WTC11 (cell line): Measurements from ENCODE around the gene OTOS.

ENCODE experiments used
- SP1 ChIP-seq: sonication (generic); formaldehyde crosslinking; conservative IDR thresholded peaks from 2 replicates; pipeline ENCODE4 v1.8.1; 2022; ENCODE audit warnings: missing genetic modification reagents
- ZNF263 ChIP-seq: sonication (generic); formaldehyde crosslinking; IDR thresholded peaks from 2 replicates; pipeline ENCODE4 v1.8.1; 2022; ENCODE audit warnings: low read depth, mild to moderate bottlenecking, moderate library complexity, missing genetic modification reagents
- TF ChIP-seq, protein P1 (sequence below): fragments of 200-600 bp; IDR thresholded peaks from 2 replicates; pipeline ENCODE4 v1.8.0; 2022; ENCODE audit warnings: antibody characterized with exemption
- TF ChIP-seq, protein P2 (sequence below): sonication (generic); formaldehyde crosslinking; conservative IDR thresholded peaks from 2 replicates; pipeline ENCODE4 v1.8.1; 2023; ENCODE audit warnings: mild to moderate bottlenecking, low read depth, missing genetic modification reagents, moderate library complexity

DNA sequence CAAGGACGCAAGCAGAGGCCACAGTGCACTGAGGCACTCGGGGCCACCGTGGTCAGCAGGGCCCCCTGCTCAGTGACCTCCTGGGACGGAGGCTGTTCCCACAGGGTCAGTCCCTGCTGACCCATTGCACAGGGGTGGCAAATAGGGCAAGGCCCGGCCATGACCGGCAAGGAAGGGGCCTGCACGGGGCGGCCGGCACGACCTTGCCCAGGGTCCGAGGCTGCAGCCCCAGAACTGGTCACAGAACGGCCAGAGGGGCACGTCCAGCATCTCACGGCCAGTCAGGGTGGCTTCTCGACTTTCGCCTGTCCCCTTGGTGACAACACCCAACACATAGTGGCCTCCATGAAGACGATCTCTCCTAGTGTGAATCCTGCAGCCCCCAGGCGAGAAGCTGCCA is 27.6 kb upstream of the OTOS start:
- TF ChIP-seq, protein P1, sequence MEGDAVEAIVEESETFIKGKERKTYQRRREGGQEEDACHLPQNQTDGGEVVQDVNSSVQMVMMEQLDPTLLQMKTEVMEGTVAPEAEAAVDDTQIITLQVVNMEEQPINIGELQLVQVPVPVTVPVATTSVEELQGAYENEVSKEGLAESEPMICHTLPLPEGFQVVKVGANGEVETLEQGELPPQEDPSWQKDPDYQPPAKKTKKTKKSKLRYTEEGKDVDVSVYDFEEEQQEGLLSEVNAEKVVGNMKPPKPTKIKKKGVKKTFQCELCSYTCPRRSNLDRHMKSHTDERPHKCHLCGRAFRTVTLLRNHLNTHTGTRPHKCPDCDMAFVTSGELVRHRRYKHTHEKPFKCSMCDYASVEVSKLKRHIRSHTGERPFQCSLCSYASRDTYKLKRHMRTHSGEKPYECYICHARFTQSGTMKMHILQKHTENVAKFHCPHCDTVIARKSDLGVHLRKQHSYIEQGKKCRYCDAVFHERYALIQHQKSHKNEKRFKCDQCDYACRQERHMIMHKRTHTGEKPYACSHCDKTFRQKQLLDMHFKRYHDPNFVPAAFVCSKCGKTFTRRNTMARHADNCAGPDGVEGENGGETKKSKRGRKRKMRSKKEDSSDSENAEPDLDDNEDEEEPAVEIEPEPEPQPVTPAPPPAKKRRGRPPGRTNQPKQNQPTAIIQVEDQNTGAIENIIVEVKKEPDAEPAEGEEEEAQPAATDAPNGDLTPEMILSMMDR: no peak
- TF ChIP-seq, protein P2, sequence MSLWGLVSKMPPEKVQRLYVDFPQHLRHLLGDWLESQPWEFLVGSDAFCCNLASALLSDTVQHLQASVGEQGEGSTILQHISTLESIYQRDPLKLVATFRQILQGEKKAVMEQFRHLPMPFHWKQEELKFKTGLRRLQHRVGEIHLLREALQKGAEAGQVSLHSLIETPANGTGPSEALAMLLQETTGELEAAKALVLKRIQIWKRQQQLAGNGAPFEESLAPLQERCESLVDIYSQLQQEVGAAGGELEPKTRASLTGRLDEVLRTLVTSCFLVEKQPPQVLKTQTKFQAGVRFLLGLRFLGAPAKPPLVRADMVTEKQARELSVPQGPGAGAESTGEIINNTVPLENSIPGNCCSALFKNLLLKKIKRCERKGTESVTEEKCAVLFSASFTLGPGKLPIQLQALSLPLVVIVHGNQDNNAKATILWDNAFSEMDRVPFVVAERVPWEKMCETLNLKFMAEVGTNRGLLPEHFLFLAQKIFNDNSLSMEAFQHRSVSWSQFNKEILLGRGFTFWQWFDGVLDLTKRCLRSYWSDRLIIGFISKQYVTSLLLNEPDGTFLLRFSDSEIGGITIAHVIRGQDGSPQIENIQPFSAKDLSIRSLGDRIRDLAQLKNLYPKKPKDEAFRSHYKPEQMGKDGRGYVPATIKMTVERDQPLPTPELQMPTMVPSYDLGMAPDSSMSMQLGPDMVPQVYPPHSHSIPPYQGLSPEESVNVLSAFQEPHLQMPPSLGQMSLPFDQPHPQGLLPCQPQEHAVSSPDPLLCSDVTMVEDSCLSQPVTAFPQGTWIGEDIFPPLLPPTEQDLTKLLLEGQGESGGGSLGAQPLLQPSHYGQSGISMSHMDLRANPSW (CRISPR knock-in tag): no peak
- TF ChIP-seq ZNF263 (CRISPR knock-in tag): no peak
- no peak for TF ChIP-seq SP1 (CRISPR knock-in tag)
